Measurements from ENCODE around the gene BZW2.
"Not testable (repeated sequence)": the region's sequence is repeated elsewhere in the genome, so short reads cannot be mapped to it uniquely, and the experiment has no call there.

The BZW2 gene

DNA sequence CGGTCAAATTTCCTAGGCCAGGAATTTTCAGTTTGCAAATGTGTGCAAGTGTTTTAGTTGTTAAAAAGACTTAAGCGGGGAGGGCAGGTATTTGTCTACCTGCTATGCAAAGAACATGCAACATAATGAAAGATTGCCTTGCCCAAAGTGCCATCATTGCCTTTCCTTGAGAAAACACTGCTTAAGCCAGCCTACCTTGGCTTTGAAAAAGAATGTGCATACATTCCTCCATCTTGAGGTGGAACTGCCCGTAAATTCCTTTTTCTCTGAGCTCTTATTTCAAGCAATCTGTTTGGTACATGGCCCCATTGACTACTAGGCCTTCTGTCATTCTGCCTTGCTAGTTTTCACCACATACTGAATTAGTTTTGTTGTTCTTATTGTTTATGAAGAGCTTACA lies 29.3 kb downstream of the BZW2 start:
- DNase-seq, result no peak

GRCh38 chr7:16677978-16678494 lies 32.1 kb downstream of the BZW2 start:
- no peak for DNase-seq

DNA sequence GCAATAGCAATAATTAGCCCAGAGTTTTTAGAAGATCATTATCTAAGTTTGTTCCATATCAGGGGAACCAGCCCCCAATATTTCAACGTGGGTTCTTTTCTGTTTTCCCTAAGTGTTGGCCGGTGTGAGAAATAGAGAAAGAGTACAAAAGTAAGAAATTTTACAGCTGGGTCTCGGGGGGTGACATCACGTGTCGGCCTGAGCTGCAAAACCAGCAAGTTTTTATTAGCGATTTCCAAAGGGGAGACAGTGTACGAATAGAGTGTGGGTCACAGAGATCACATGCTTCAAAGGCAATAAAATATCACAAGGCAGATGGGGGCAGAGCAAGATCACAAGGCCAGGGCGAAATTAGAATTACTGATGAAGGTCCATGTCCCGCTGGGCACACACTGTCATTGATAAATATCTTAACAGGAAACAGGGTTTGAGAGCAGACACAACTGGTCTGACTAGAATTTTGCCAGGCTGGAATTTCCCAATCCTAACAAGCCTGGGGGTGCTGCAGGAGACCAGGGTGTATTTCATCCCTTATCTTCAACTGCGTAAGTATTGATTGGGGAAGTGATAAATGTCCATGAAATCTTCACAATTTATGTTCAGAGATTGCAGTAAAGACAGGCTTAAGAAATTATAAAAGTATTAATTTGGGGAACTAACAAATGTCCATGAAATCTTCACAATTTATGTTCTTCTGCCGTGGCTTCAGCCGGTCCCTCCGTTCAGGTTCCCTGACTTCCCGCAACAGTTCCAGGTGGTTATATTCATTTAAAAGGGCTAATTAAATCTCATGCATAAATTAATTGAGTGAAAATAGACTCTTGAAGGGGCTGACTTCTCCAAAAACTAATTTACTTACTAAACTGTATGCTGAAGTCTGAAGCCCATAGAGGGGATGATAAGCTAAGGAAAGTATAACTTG lies 32.9 kb downstream of the BZW2 start:
- not testable (repeated sequence) for DNase-seq

GRCh38 chr7:16684935-16685334 lies 39.0 kb downstream of the BZW2 start:
- DNase-seq, result no peak

DNA sequence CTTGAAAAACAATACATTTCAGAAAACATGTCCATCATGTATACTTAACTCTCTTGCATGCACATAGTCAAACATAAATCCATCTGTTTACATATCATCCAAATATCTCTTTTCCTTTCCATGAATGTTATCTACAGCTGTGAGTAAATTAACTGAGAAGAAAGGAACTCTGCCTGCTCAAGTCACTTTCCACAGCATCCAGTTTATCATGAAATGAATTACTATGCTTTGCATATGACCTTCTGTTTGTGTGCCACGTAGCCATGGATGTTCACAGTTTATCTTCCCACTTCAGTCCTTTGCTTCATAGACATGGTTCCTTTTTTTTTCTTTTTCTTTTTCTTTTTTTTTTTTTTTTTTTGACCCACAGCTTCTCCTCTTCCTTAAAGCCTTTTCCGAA lies 39.6 kb downstream of the BZW2 start:
- DNase-seq, result no peak

DNA sequence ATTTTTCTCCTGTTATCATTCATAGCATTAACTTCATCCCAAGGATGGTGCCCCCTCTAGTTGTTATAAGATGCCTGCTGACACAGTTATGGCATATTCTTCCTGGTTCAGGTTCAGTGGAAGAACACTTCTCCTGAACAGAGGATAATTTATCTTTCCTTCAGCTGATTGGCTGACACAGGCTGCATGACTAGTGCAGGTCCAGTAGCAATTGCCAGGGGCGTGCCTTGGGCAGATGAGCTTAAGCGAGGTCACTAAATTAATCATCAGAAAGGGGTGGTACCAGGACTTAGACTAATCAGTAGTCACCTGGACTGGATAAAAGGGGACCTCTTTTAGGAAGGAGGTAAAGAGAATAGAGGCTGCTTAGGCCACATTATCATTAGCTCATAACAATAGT lies 42.3 kb downstream of the BZW2 start:
- DNase-seq, result no peak

GRCh38 chr7:16691241-16691640 lies 45.3 kb downstream of the BZW2 start:
- DNase-seq, result no peak

DNA sequence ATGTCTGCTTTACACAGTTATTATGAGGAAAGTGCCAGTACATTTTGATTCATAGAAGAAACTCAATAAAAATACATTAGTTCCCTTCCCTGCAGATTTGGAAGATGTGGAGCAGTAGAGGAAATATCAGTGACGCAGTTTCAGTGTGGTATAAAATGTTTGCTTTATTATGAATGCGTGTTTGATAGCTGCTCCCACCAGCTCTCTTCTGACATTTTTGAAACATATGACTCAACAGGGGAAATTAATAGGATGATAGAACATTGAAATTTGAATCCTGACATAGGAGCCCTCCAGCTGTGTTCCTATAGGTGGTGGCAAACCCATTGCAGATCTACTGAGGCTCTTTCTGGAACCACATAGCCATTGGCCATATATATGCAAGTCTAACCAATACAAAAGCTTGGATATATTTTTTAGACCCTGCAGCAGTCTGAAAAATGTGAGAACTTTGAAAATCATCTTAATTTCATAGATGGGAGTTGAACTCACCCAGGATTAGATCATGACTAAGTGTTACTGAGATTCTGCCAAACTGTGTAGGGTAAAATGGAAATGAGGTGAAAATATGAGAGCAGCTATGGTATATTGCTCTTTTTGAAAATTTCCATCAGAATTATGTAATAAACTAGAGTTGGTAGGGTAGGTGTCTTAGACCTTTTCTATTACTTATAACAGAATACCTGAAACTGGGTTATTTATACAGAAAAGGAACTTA lies 47.8 kb downstream of the BZW2 start:
- no peak for DNase-seq

DNA sequence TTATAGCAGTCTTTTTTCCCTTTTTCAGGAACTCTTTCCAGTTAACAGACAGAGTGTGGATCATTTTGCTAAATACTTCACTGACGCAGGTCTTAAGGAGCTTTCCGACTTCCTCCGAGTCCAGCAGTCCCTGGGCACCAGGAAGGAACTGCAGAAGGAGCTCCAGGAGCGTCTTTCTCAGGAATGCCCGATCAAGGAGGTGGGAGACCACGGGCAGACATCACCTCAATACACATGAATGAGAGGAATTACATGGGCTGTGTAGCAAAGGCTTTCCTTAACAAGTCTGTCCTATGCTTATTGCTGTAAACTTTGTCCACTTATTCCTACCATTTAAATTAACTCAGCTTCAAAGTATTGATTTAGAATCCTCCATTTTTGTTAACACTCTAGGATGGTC lies 48.8 kb downstream of the BZW2 start:
- DNase-seq, result no peak

- DNase-seq, result peak; percentile 20
These were observed 49.7 kb downstream of the BZW2 start for GRCh38 chr7:16695621-16696237.

DNA sequence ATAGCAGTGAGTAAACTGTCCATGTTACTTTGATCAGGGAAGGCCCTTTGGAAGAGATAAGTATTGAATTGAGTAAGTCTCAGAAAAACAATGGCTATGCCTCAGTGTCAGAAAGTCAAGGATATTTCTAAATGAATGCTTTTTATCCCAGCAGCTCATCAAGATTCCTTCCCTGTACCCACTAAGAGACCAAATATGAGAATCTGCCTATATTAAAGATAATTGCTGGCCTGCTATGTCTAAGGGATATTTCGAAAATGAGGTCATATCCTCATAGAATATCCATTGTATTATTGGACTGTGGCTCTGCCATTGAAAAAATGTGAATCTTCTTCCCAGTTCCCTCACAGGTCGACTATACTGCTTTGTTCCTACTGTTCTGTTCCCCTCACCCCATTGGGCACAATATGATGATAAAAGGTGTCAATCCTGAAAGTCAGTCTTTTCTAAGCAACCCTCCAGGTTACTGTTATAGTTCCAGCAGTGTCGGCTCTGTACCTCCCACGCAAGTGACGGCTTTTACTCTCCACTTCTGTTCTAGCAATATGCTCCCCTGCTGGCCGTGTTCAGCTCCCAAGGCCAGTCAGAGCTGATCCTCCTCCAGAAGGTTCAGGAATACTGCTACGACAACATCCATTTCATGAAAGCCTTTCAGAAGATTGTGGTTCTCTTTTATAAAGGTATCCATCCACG lies 51.7 kb downstream of the BZW2 start:
- no peak for DNase-seq

DNA sequence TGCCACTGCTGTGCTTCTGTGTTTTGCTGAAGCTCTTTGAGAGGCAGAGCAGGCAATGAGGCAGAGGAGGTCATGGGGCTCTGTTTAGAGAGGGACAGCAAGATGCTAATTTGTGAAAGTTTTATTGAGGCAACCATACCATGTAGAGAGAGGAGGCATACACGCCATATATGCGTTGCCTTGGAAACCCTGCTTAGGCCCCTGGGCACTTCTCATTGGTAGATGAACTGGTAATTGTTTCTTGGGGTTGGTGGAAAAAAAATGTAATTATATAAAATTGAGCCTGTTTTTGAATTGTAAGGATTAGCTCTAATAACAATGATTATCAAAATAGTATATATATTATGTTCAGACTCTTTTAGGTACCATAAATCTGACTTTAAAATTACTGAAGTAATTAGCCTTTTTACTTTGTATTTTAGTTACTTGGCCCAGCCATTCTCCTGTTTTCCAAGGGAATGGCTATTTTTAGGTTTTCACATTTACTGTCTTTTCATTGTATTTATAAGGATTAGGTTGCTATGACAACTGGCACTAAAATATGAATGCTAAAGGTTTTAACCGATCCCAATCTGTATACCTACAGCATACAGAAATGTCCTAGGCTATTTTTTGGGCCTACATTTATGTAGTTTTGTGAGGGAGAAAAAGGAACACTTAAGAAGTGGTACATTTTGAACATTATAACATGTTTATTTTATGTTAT lies 52.4 kb downstream of the BZW2 start:
- DNase-seq, result no peak

GRCh38 chr7:16702441-16702840 lies 56.5 kb downstream of the BZW2 start:
- no peak for DNase-seq

DNA sequence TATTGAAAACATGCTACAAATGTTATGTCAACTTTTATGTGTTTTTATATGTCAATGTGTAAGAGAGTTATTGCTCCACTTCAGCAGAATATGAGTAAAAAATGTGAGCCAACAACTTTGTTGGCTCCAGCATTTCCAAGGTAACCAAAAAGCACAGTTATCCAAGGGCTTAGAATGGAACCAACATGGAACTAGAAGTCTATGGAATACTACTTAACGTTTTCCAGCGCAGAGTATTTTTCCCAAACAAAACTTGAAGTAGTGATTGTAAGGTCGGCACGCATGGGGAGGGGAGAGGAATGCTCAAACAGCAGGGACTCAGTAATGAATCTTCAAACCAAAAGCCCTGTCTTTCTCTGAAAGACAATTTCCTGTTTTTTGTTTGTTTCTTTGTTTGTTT lies 62.5 kb downstream of the BZW2 start:
- no peak for DNase-seq

DNA sequence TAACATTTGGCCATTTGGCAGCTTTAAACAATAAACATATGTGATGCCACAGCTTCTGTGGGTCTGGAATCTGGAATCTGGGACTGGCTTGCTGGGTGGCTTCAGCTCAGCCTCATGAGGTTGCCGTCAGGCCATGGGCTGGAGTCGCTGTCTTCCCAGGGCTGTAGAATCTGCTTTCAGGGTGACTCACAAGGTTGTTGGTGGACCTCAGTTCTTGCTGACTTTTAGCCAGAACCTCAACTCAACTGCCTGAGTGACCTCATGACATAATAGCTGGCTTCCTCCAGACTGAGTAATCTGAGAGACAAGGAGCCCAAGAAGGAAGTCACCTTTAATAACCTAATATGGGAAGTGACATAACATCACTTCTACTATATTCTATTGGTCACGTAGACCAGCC lies 63.0 kb downstream of the BZW2 start:
- no peak for DNase-seq

GRCh38 chr7:16710651-16711050 lies 64.7 kb downstream of the BZW2 start:
- no peak for DNase-seq

DNA sequence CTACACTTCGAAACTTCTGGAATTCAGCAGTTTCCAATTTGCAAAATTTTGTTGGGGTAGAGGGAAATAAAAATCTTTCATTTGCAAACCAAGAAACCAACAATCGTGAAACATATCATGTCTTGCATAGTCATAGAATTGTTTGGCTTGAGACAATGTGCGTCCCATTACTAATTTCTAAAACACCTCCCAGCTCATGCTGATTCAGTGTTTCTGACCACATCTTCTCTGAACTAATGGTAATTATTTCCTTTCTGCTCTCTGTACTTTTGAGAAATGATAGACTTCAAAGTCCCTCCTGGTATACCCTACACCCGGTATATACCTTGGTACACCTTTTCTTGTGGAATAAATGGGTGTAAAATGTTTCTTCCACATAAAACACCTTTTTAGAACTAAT lies 65.7 kb downstream of the BZW2 start:
- DNase-seq, result no peak

GRCh38 chr7:16712916-16713315 lies 66.9 kb downstream of the BZW2 start:
- DNase-seq, result no peak

DNA sequence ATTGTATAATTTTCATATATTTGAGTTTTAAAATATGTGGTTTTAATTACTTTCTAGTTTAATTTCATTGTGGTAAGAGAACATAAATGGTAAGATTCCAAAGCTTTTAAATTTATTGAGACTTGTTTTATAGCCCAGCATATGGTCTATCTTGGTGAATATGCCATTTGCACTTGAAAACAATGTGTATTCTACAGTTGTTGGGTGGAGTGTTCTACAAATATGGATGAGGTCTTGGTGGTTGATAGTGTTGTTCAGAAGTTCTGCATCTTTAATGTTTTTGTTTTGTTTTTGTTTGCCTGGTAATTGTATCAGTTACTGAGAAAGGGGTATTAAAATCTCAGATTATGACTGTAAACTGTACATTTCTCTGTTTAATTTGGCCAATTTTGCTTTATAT lies 69.9 kb downstream of the BZW2 start:
- DNase-seq, result no peak

DNA sequence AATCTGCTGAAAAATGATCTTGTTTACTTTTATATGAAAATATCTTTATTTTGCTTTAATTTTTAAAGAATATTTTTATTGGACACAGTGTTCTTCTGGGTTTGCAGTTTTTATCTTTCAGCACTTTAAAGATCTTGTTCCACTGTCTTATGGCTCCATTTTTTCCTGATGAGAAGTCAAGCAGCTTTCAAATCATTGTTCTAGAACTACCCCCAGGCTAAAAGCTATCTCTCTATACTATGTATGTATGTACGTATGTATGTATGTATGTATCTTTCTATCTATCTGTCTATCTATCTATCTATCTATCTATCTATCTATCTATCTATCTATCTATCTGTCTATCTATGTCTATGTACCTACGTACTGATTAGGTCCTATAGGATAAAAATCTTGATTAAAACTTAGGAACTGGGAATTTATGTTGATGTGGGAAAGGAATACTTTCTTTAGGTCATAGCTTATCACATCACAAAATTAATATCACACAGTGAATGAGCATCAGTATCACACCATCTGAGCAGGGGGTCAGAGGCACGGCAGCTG lies 72.2 kb downstream of the BZW2 start:
- DNase-seq, result no peak

- no peak for DNase-seq
These were observed 73.7 kb downstream of the BZW2 start for GRCh38 chr7:16719699-16720098.

DNA sequence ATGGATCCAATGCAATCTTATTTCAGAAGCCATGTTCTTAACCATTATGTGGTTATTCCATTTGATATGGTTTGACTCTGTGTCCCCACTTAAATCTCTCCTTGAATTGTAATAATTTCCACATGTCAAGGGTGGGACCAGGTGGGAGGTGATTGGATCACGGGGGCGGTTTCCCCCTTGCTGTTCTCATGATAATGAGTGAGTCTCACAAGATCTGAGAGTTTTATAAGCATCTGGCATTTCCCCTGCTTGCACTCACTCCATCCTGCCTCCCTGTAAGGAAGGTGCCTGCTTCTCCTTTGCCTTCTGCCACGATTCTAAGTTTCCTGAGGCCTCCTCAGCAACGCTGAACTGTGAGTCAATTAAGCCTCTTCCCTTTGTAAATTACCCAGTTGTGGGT lies 75.6 kb downstream of the BZW2 start:
- DNase-seq, result no peak
